Neural progenitor cell (in vitro differentiated cells): ENCODE data around the gene SMARCC2.

Source experiments
- CTCF ChIP-seq: fragments of 200-600 bp; sonication (generic); IDR thresholded peaks from 2 replicates; pipeline ENCODE4 v1.5.1; 2017; ENCODE audit warnings: antibody characterized with exemption, mild to moderate bottlenecking
- EZH2 ChIP-seq: fragments of 200-600 bp; sonication (generic); IDR thresholded peaks from 2 replicates; pipeline ENCODE4 v1.6.1; 2017; ENCODE audit warnings: antibody characterized with exemption, mild to moderate bottlenecking, moderate library complexity
- EZH2phosphoT487 ChIP-seq: fragments of 200-600 bp; sonication (generic); IDR thresholded peaks from 2 replicates; pipeline ENCODE4 v1.6.1; 2017; ENCODE audit warnings: antibody characterized with exemption

GRCh38 chr12:56172839-56173238, 16.4 kb downstream of the SMARCC2 start:
- no peak for TF ChIP-seq CTCF
- no peak for TF ChIP-seq EZH2
- no peak for TF ChIP-seq EZH2phosphoT487
